CD4-positive, alpha-beta memory T cell (primary cell): ENCODE results near the gene SYNJ1. TPM values are rescaled to one million over a fixed set of nuclear protein-coding genes. Genes with fewer than 3 reads are reported as not detected.

Source experiments
- CTCF ChIA-PET: fragments of 350-600 bp; sonication (Branson Sonifier 250); formaldehyde crosslinking; loops from one replicate; lab custom pipeline; 2021; ENCODE audit warnings: inconsistent platforms; ENCODE audit not compliant: partially characterized antibody; lab: Charles Lee
- POLR2A ChIA-PET: fragments of 350-600 bp; sonication (Branson Sonifier 250); formaldehyde crosslinking; loops from one replicate; lab custom pipeline; 2021; ENCODE audit not compliant: partially characterized antibody; lab: Charles Lee
- DNase-seq, 5 donors: peaks; one replicate each; pipeline versions ENCODE4 v3.0.0 to v3.0.0-alpha.2; 2020 to 2022; ENCODE audit warnings: mixed read lengths in 1 of 5
- H3K27ac ChIP-seq: one replicate; pipeline ENCODE4 v1.7.0; 2013; ENCODE audit warnings: low read depth, low read length
- H3K27me3 ChIP-seq: 2 replicates; pipeline ENCODE4 v1.7.0; 2013; ENCODE audit warnings: mild to moderate bottlenecking, low read length, moderate library complexity; ENCODE audit not compliant: insufficient read depth
- H3K36me3 ChIP-seq: 2 replicates; pipeline ENCODE4 v1.7.0; 2013; ENCODE audit warnings: mild to moderate bottlenecking, low read length, moderate library complexity; ENCODE audit not compliant: insufficient read depth
- H3K4me1 ChIP-seq: 2 replicates; pipeline ENCODE4 v1.7.0; 2013; ENCODE audit warnings: mild to moderate bottlenecking, low read length, moderate library complexity; ENCODE audit not compliant: insufficient read depth
- H3K4me3 ChIP-seq, 2 donors: one replicate each; pipeline ENCODE4 v1.7.0; 2013; ENCODE audit warnings: low read length in 2 of 2, mild to moderate bottlenecking in 1 of 2
- H3K9me3 ChIP-seq, 2 donors: one replicate each; pipeline ENCODE4 v1.7.0; 2013; ENCODE audit warnings: low read length in 2 of 2, control low read depth in 1 of 2; ENCODE audit not compliant: control insufficient read depth in 1 of 2
- H3K27ac Mint-ChIP-seq, 7 donors: one replicate each; pipeline ENCODE4 v1.8.0; 2020 to 2021; ENCODE audit warnings: mixed read lengths in 7 of 7, mild to moderate bottlenecking in 6 of 7, inconsistent platforms in 3 of 7, moderate library complexity in 3 of 7
- H3K27me3 Mint-ChIP-seq, 2 donors: one replicate each; pipeline ENCODE4 v1.8.0; 2020 to 2021; ENCODE audit warnings: mixed read lengths in 2 of 2
- H3K36me3 Mint-ChIP-seq, 2 donors: one replicate each; pipeline ENCODE4 v1.8.0; 2020 to 2021; ENCODE audit warnings: mixed read lengths in 2 of 2, inconsistent platforms in 1 of 2, mild to moderate bottlenecking in 1 of 2
- H3K4me1 Mint-ChIP-seq, 4 donors: one replicate each; pipeline ENCODE4 v1.8.0; 2020 to 2021; ENCODE audit warnings: mixed read lengths in 4 of 4, mild to moderate bottlenecking in 1 of 4
- H3K4me3 Mint-ChIP-seq, 8 donors: one replicate each; pipeline ENCODE4 v1.8.0; 2020 to 2021; ENCODE audit warnings: mixed read lengths in 8 of 8, mild to moderate bottlenecking in 7 of 8, moderate library complexity in 6 of 8, inconsistent platforms in 3 of 8
- H3K9me3 Mint-ChIP-seq, 8 donors: one replicate each; pipeline ENCODE4 v1.8.0; 2020 to 2021; ENCODE audit warnings: mixed read lengths in 8 of 8, mild to moderate bottlenecking in 5 of 8, inconsistent platforms in 3 of 8, moderate library complexity in 1 of 8
- intact Hi-C: fragments of 100-400 bp; cut with micrococcal nuclease; formaldehyde crosslinking; loops from one replicate; pipeline ENCODE4 v1.15.1; 2023
- polyA plus RNA-seq, 2 donors: library from polyadenylated mRNA; unstranded; fragments of 300-500 nt; fragmentation: Illumina TruSeq; gene quantifications; one replicate each; pipeline ENCODE4 v1.2.3, GENCODE V29; 2021
- total RNA-seq, 2 experiments: library from RNA; stranded (reverse); gene quantifications; one replicate each; pipeline ENCODE4 v1.2.3, GENCODE V29; 2021

Gene SYNJ1
- total and polyA plus RNA-seq, 4 experiments from 2014 or later = 5.6 to 29.4 (median 16.9) TPM

GRCh38 chr21:32728456-32728839 is 635 bp upstream of the SYNJ1 start:
- POLR2A ChIA-PET = interaction anchor here (0.8 to 3.3 kb wide), 12 partner anchors 10 to 860 kb away, joined by 3 to 90 read pairs (median 6); partner anchors contain the start of genes CFAP298, DONSON, IFNAR1 and PAXBP1
- Mint-ChIP-seq H3K4me3 (peak overlapping the region; percentile 97 to 100 (median 98)), H3K36me3 (peaks cover 10 to 25% of the 10 kb centered on the region in 2 donors), H3K27ac (peak overlapping the region; percentile 90 to 98 (median 98)), H3K27me3 (no peaks in the 10 kb centered on the region), H3K9me3 (peaks cover 0 to 2% (median 0%) of the 10 kb centered on the region in 8 donors), H3K4me1 (peaks cover 36 to 73% (median 48%) of the 10 kb centered on the region in 4 donors)
- Histone ChIP-seq H3K4me3 (peak overlapping the region; percentile 62 to 92), H3K9me3 (no peaks in the 10 kb centered on the region), H3K36me3 (no peaks in the 10 kb centered on the region), H3K4me1 (peaks cover 56% of the 10 kb centered on the region), H3K27me3 (no peaks in the 10 kb centered on the region), H3K27ac (peak overlapping the region; percentile 75)
- CTCF ChIA-PET = interaction anchor here (1.0 to 2.7 kb wide), 2 partner anchors 9 to 43 kb away, joined by 4 to 34 read pairs; partner anchors contain the start of gene PAXBP1
- no peak for DNase-seq
- intact Hi-C loops = loop anchor here (1.0 to 5.0 kb wide), 5 partner anchors 44 to 914 kb away; partner anchors contain the start of genes CFAP298, CRYZL1, DNAJC28 and EVA1C

DNA sequence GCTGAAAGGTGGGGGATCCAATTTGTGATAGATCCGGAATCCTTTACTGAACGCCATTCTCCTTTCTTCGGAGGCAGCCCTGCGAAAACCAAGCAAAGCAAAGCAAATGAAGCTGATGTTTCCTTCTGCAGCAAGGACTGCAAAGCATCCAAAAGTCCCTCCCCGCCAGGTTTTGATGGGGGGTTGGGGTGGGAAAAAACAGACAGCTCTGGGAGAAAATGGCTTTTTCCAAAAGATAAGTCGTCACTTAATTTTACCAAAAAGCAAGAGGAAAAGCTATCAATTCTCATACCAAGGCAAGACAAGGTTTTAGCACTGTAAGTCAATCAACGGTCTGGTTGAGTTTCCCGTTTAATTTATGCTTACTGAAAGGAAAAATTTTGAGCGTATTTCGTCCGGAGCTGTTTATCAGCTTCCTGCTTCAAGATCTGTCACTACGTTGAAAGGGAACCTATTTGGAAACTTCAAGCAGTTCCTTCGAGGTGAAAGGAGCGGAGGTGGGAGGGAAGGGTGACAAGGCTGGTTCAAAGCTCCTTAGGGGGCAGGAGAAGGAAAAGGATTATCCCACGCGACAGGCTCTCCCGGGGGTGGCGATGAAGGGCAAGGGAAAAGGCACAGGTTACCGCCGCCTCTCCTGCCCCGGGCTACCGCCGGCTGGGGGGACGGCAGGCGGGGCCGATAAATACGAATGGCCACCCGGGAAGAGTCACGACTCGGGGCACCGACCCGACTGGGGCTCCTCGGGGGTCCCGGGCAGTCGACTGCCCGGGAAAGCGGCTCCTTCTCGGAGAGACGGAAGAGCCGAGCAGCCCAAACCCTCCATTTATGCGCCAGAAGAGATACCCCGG is 750 bp downstream of the SYNJ1 start:
- Mint-ChIP-seq H3K9me3 (peaks cover 0 to 2% (median 0%) of the 10 kb centered on the region in 8 donors), H3K4me3 (peak overlapping the region; percentile 97 to 100 (median 98)), H3K27ac (peak overlapping the region; percentile 90 to 98 (median 98)), H3K27me3 (no peaks in the 10 kb centered on the region), H3K4me1 (peaks cover 37 to 72% (median 52%) of the 10 kb centered on the region in 4 donors), H3K36me3 (peaks cover 15 to 32% of the 10 kb centered on the region in 2 donors)
- Histone ChIP-seq H3K36me3 (no peaks in the 10 kb centered on the region), H3K4me3 (peak overlapping the region; percentile 61 to 92), H3K4me1 (peaks cover 51% of the 10 kb centered on the region), H3K27me3 (no peaks in the 10 kb centered on the region), H3K9me3 (no peaks in the 10 kb centered on the region), H3K27ac (peak overlapping the region; percentile 75)
- POLR2A ChIA-PET = interaction anchor here (0.7 to 3.3 kb wide), 16 partner anchors 10 to 862 kb away, joined by 3 to 90 read pairs (median 4); partner anchors contain the start of genes CFAP298, DONSON, IFNAR1 and MIS18A
- peak; percentile 13 to 37 (median 20) for DNase-seq
- intact Hi-C loops = loop anchor here (1.0 to 5.0 kb wide), 4 partner anchors 315 to 915 kb away; partner anchors contain the start of genes CRYZL1, EVA1C, GART and ITSN1
- CTCF ChIA-PET = interaction anchor here (0.9 to 2.7 kb wide), 3 partner anchors 13 to 48 kb away, joined by 3 to 34 read pairs (median 3); partner anchors contain the start of gene PAXBP1

- H3K27ac ChIP-seq = no peak overlapping the region
- POLR2A ChIA-PET = interaction anchor here (0.6 kb wide), 1 partner anchor 13 kb away, joined by 3 read pairs; no protein-coding TSS in a partner anchor
- Mint-ChIP-seq H3K9me3 (no peaks in the 10 kb centered on the region), H3K4me1 (peaks cover 27 to 37% (median 32%) of the 10 kb centered on the region in 4 donors), H3K27ac (no peak overlapping the region), H3K36me3 (peaks cover 55 to 60% of the 10 kb centered on the region in 2 donors), H3K4me3 (no peak overlapping the region), H3K27me3 (no peaks in the 10 kb centered on the region)
- no peaks in the 10 kb centered on the region for H3K27me3 ChIP-seq
- peaks cover 4% of the 10 kb centered on the region for H3K4me1 ChIP-seq
- H3K9me3 ChIP-seq = no peaks in the 10 kb centered on the region
- H3K36me3 ChIP-seq = peaks cover 5% of the 10 kb centered on the region
- intact Hi-C loops = no loop called here
- CTCF ChIA-PET = interaction anchor here (0.7 kb wide), 1 partner anchor 13 kb away, joined by 3 read pairs; no protein-coding TSS in a partner anchor
- DNase-seq = no peak
- no peak overlapping the region for H3K4me3 ChIP-seq
Measured at GRCh38 chr21:32719085-32719484, 8.7 kb downstream of the SYNJ1 start.

DNA sequence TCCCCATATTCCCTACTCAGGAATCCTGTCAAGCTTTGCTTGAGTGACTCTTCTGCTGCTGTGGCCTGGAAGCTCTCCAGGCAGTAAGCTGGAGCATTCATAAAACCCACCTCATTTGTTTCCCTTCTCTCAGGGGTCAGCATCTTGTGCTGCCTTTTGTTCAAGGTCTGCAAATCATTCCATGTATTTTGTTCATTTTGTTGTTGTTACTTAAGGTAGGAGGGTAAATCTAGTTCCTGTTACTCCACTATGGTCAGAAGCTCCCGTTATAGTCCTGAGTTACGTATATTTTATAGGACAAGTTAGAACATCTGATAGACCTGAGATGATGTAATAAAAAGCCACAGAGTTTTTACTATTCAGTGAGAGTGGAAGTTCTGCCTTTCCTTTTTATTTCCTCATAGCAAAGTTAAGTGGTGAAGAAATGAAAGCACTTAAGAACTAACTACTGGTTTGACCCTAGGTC is 9.9 kb downstream of the SYNJ1 start:
- intact Hi-C loops = no loop called here
- no peaks in the 10 kb centered on the region for H3K27me3 ChIP-seq
- DNase-seq = no peak
- H3K27me3 Mint-ChIP-seq = no peaks in the 10 kb centered on the region
- H3K36me3 ChIP-seq = peaks cover 6% of the 10 kb centered on the region
- H3K27ac ChIP-seq = no peak overlapping the region
- peaks cover 46 to 51% of the 10 kb centered on the region in 2 donors for H3K36me3 Mint-ChIP-seq
- H3K9me3 Mint-ChIP-seq = no peaks in the 10 kb centered on the region
- ChIA-PET POLR2A (interaction anchor here (1.1 to 1.8 kb wide), 2 partner anchors 10 to 53 kb away, joined by 4 to 6 read pairs; partner anchors contain the start of genes PAXBP1 and SYNJ1), CTCF (interaction anchor here (0.5 kb wide), 1 partner anchor 54 kb away, joined by 3 read pairs; the partner anchor contains the start of gene PAXBP1)
- no peaks in the 10 kb centered on the region for H3K9me3 ChIP-seq
- H3K4me3 Mint-ChIP-seq = no peak overlapping the region
- peaks cover 18 to 31% (median 24%) of the 10 kb centered on the region in 4 donors for H3K4me1 Mint-ChIP-seq
- H3K27ac Mint-ChIP-seq = peak overlapping the region in 1 of 7 donors; percentile 27
- no peaks in the 10 kb centered on the region for H3K4me1 ChIP-seq
- H3K4me3 ChIP-seq = no peak overlapping the region

GRCh38 chr21:32716486-32716885 is 11.3 kb downstream of the SYNJ1 start:
- no peaks in the 10 kb centered on the region for H3K9me3 ChIP-seq
- peaks cover 6% of the 10 kb centered on the region for H3K36me3 ChIP-seq
- no peak overlapping the region for H3K27ac ChIP-seq
- H3K4me1 ChIP-seq = peaks cover 13% of the 10 kb centered on the region
- POLR2A ChIA-PET = interaction anchor here (1.8 kb wide), 1 partner anchor 11 kb away, joined by 6 read pairs; the partner anchor contains the start of gene SYNJ1
- Mint-ChIP-seq H3K36me3 (peaks cover 40 to 47% of the 10 kb centered on the region in 2 donors), H3K4me1 (peaks cover 22 to 37% (median 28%) of the 10 kb centered on the region in 4 donors), H3K9me3 (no peaks in the 10 kb centered on the region), H3K4me3 (no peak overlapping the region), H3K27ac (peak overlapping the region in 2 of 7 donors; percentile 13 to 53), H3K27me3 (no peaks in the 10 kb centered on the region)
- H3K27me3 ChIP-seq = no peaks in the 10 kb centered on the region
- CTCF ChIA-PET = interaction anchor here (1.0 kb wide), 1 partner anchor 110 kb away, joined by 5 read pairs; no protein-coding TSS in a partner anchor
- intact Hi-C loops = no loop called here
- no peak for DNase-seq
- H3K4me3 ChIP-seq = no peak overlapping the region

DNA sequence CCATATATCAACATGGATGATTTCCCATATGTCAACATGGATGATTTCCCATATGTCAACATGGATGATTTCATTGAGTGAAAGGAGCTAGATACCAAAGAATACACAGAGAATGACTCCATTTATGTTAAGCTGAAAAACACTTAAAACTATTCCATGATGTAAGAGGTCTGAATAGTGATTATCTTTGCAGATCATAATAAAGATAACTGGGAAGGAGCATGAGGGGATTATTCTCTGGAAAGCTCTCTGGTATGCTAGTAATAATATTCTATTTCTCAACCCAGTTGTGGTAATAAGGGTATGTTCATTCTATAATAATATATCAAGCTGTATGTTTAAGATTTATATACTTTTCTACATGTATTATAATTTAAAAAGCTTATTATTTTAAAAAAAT is 14.1 kb downstream of the SYNJ1 start:
- H3K4me3 ChIP-seq = no peak overlapping the region
- peaks cover 13% of the 10 kb centered on the region for H3K4me1 ChIP-seq
- H3K27me3 Mint-ChIP-seq = no peaks in the 10 kb centered on the region
- peaks cover 26 to 29% of the 10 kb centered on the region in 2 donors for H3K36me3 Mint-ChIP-seq
- H3K4me1 Mint-ChIP-seq = peaks cover 21 to 31% (median 28%) of the 10 kb centered on the region in 4 donors
- no peak overlapping the region for H3K4me3 Mint-ChIP-seq
- no peak overlapping the region for H3K27ac ChIP-seq
- H3K27me3 ChIP-seq = no peaks in the 10 kb centered on the region
- DNase-seq = no peak
- POLR2A ChIA-PET = interaction anchor here (1.6 kb wide), 1 partner anchor 57 kb away, joined by 4 read pairs; the partner anchor contains the start of gene PAXBP1
- H3K27ac Mint-ChIP-seq = no peak overlapping the region
- no peaks in the 10 kb centered on the region for H3K9me3 Mint-ChIP-seq
- peaks cover 6% of the 10 kb centered on the region for H3K36me3 ChIP-seq
- H3K9me3 ChIP-seq = no peaks in the 10 kb centered on the region
- intact Hi-C loops = no loop called here
- CTCF ChIA-PET = interaction anchor here (1.0 to 1.2 kb wide), 2 partner anchors 13 to 17 kb away, joined by 3 read pairs; no protein-coding TSS in a partner anchor
